ENCODE results near the gene PCNT. TPM values are rescaled to one million over a fixed set of nuclear protein-coding genes. Genes with fewer than 3 reads are reported as not detected.

PCNT gene
- total RNA-seq, 2 experiments from 2014 or later = 50.0 to 53.1 TPM

GRCh38 chr21:46371204-46372013 lies 47.5 kb downstream of the PCNT start:
- ChIA-PET CTCF (no interaction called here), POLR2A (no interaction called here)

GRCh38 chr21:46372014-46372485 lies 48.1 kb downstream of the PCNT start:
- ChIA-PET POLR2A (no interaction called here), CTCF (no interaction called here)

GRCh38 chr21:46372947-46373346 lies 49.0 kb downstream of the PCNT start:
- POLR2A ChIA-PET = interaction anchor here (0.6 kb wide), 1 partner anchor 49 kb away, joined by 3 read pairs; the partner anchor contains the start of genes C21orf58 and PCNT
- CTCF ChIA-PET = interaction anchor here (0.7 kb wide), 1 partner anchor 37 kb away, joined by 3 read pairs; no protein-coding TSS in a partner anchor

GRCh38 chr21:46374761-46375389 lies 50.9 kb downstream of the PCNT start:
- ChIA-PET CTCF (interaction anchor here (0.7 kb wide), 1 partner anchor 83 kb away, joined by 3 read pairs; no protein-coding TSS in a partner anchor), POLR2A (no interaction called here)

- CTCF ChIA-PET = no interaction called here
- POLR2A ChIA-PET = no interaction called here
Observed at GRCh38 chr21:46375560-46376230, 51.7 kb downstream of the PCNT start.

- ChIA-PET CTCF (no interaction called here), POLR2A (no interaction called here)
Observed at GRCh38 chr21:46376231-46376628, 52.3 kb downstream of the PCNT start.

GRCh38 chr21:46376856-46377453 lies 53.0 kb downstream of the PCNT start:
- POLR2A ChIA-PET = no interaction called here
- CTCF ChIA-PET = no interaction called here

- ChIA-PET CTCF (no interaction called here), POLR2A (no interaction called here)
Observed at GRCh38 chr21:46377789-46378188, 53.8 kb downstream of the PCNT start.

- ChIA-PET POLR2A (no interaction called here), CTCF (no interaction called here)
Observed at GRCh38 chr21:46379105-46379504, 55.1 kb downstream of the PCNT start.

GRCh38 chr21:46379691-46380090 lies 55.7 kb downstream of the PCNT start:
- ChIA-PET POLR2A (interaction anchor here (0.7 kb wide), 1 partner anchor 11 kb away, joined by 14 read pairs; no protein-coding TSS in a partner anchor), CTCF (no interaction called here)

GRCh38 chr21:46381541-46381940 lies 57.6 kb downstream of the PCNT start:
- POLR2A ChIA-PET = no interaction called here
- CTCF ChIA-PET = no interaction called here

GRCh38 chr21:46384556-46384955 lies 60.6 kb downstream of the PCNT start:
- ChIA-PET CTCF (no interaction called here), POLR2A (no interaction called here)

- ChIA-PET CTCF (no interaction called here), POLR2A (no interaction called here)
Observed at GRCh38 chr21:46385846-46386733, 62.1 kb downstream of the PCNT start.

GRCh38 chr21:46386734-46387088 lies 62.8 kb downstream of the PCNT start:
- CTCF ChIA-PET = no interaction called here
- POLR2A ChIA-PET = no interaction called here

GRCh38 chr21:46388206-46388880 lies 64.4 kb downstream of the PCNT start:
- CTCF ChIA-PET = no interaction called here
- POLR2A ChIA-PET = no interaction called here

GRCh38 chr21:46388896-46389295 lies 64.9 kb downstream of the PCNT start:
- CTCF ChIA-PET = no interaction called here
- POLR2A ChIA-PET = no interaction called here

GRCh38 chr21:46390603-46391545 lies 66.9 kb downstream of the PCNT start:
- POLR2A ChIA-PET = no interaction called here
- CTCF ChIA-PET = no interaction called here

GRCh38 chr21:46391773-46392172 lies 67.8 kb downstream of the PCNT start:
- CTCF ChIA-PET = no interaction called here

More at GRCh38 chr21:46391773-46392172, 67.8 kb downstream of the PCNT start:
- POLR2A ChIA-PET = no interaction called here
